HG02938 (cell line): ENCODE data around the gene HSD17B3.
"Not testable (repeated sequence)": the region's sequence is repeated elsewhere in the genome, so short reads cannot be mapped to it uniquely, and the experiment has no call there.

Source experiments
- ATAC-seq: cut with Tn5 transposase; IDR thresholded peaks from one replicate; pipeline ENCODE4 v1.9.1; 2021; ENCODE audit warnings: mild to moderate bottlenecking, moderate library complexity; ENCODE audit not compliant: unreplicated experiment

The HSD17B3 gene

GRCh38 chr9:96309850-96310249, 7.9 kb upstream of the HSD17B3 start:
- ATAC-seq = no peak

- not testable (repeated sequence) for ATAC-seq
These were observed 5.0 kb upstream of the HSD17B3 start for GRCh38 chr9:96306958-96307357.

- no peak for ATAC-seq
These were observed 3.2 kb upstream of the HSD17B3 start for GRCh38 chr9:96305171-96305570.

- ATAC-seq = no peak
These were observed 2.3 kb upstream of the HSD17B3 start for GRCh38 chr9:96304230-96304629.

GRCh38 chr9:96299823-96300222, 2.2 kb downstream of the HSD17B3 start:
- ATAC-seq = no peak

- ATAC-seq = no peak
These were observed 7.8 kb downstream of the HSD17B3 start for GRCh38 chr9:96294159-96294545.

- ATAC-seq = no peak
These were observed 8.3 kb downstream of the HSD17B3 start for GRCh38 chr9:96293498-96294158.

- ATAC-seq = no peak
These were observed 12.6 kb downstream of the HSD17B3 start for GRCh38 chr9:96289392-96289791.

- ATAC-seq = no peak
These were observed 20.3 kb downstream of the HSD17B3 start for GRCh38 chr9:96281641-96282040.

- ATAC-seq = no peak
These were observed 22.0 kb downstream of the HSD17B3 start for GRCh38 chr9:96279932-96280331.

- ATAC-seq = no peak
These were observed 27.0 kb downstream of the HSD17B3 start for GRCh38 chr9:96274939-96275338.

- ATAC-seq = no peak
These were observed 31.7 kb downstream of the HSD17B3 start for GRCh38 chr9:96270236-96270744.

GRCh38 chr9:96258967-96259366, 43.0 kb downstream of the HSD17B3 start:
- ATAC-seq = no peak

GRCh38 chr9:96256800-96257199, 45.2 kb downstream of the HSD17B3 start:
- no peak for ATAC-seq

- no peak for ATAC-seq
These were observed 46.3 kb downstream of the HSD17B3 start for GRCh38 chr9:96255698-96256097.

- no peak for ATAC-seq
These were observed 48.8 kb downstream of the HSD17B3 start for GRCh38 chr9:96253059-96253696.

- no peak for ATAC-seq
These were observed 50.5 kb downstream of the HSD17B3 start for GRCh38 chr9:96251451-96251850.

- no peak for ATAC-seq
These were observed 52.2 kb downstream of the HSD17B3 start for GRCh38 chr9:96249746-96250145.

- ATAC-seq = no peak
These were observed 55.7 kb downstream of the HSD17B3 start for GRCh38 chr9:96246267-96246671.

- no peak for ATAC-seq
These were observed 56.6 kb downstream of the HSD17B3 start for GRCh38 chr9:96245399-96245798.

- no peak for ATAC-seq
These were observed 58.2 kb downstream of the HSD17B3 start for GRCh38 chr9:96243778-96244177.

- ATAC-seq = no peak
These were observed 59.2 kb downstream of the HSD17B3 start for GRCh38 chr9:96242811-96243210.
